NCI-H2171 (cell line): ENCODE results near the gene RFK.
"Not testable (repeated sequence)": the region's sequence is repeated elsewhere in the genome, so short reads cannot be mapped to it uniquely, and the experiment has no call there.

Experiments used
- DNase-seq: peaks from one replicate; lab custom pipeline; 2025; lab: John Stamatoyannopoulos, UW

RFK gene

GRCh38 chr9:76370396-76371023 is 23.7 kb downstream of the RFK start:
- no peak for DNase-seq

- DNase-seq, result peak; percentile 74
Measured at GRCh38 chr9:76369583-76369982, 24.6 kb downstream of the RFK start.

- no peak for DNase-seq
Measured at GRCh38 chr9:76366275-76366674, 28.0 kb downstream of the RFK start.

GRCh38 chr9:76365028-76365427 is 29.2 kb downstream of the RFK start:
- DNase-seq, result no peak

- DNase-seq, result no peak
Measured at GRCh38 chr9:76363032-76363395, 31.2 kb downstream of the RFK start.

- not testable (repeated sequence) for DNase-seq
Measured at GRCh38 chr9:76362332-76363031, 31.7 kb downstream of the RFK start.

- no peak for DNase-seq
Measured at GRCh38 chr9:76359766-76360165, 34.5 kb downstream of the RFK start.

GRCh38 chr9:76359365-76359764 is 34.9 kb downstream of the RFK start:
- DNase-seq, result no peak

GRCh38 chr9:76358628-76359280 is 35.5 kb downstream of the RFK start:
- DNase-seq, result no peak

- DNase-seq, result no peak
Measured at GRCh38 chr9:76357555-76357954, 36.7 kb downstream of the RFK start.

GRCh38 chr9:76355886-76356285 is 38.3 kb downstream of the RFK start:
- no peak for DNase-seq

- DNase-seq, result no peak
Measured at GRCh38 chr9:76354221-76354620, 40.0 kb downstream of the RFK start.

- DNase-seq, result no peak
Measured at GRCh38 chr9:76353280-76353679, 40.9 kb downstream of the RFK start.

GRCh38 chr9:76352026-76352620 is 42.1 kb downstream of the RFK start:
- DNase-seq, result no peak

- DNase-seq, result no peak
Measured at GRCh38 chr9:76351006-76351405, 43.2 kb downstream of the RFK start.

- DNase-seq, result no peak
Measured at GRCh38 chr9:76349865-76350264, 44.4 kb downstream of the RFK start.

GRCh38 chr9:76342858-76343257 is 51.4 kb downstream of the RFK start:
- no peak for DNase-seq

- no peak for DNase-seq
Measured at GRCh38 chr9:76342201-76342600, 52.0 kb downstream of the RFK start.

GRCh38 chr9:76341616-76342015 is 52.6 kb downstream of the RFK start:
- DNase-seq, result no peak

- DNase-seq, result no peak
Measured at GRCh38 chr9:76338418-76338817, 55.8 kb downstream of the RFK start.

- peak; percentile 17 for DNase-seq
Measured at GRCh38 chr9:76336027-76336426, 58.2 kb downstream of the RFK start.
